Measurements from ENCODE around the gene PRSS50.
"Not testable (repeated sequence)": the region's sequence is repeated elsewhere in the genome, so short reads cannot be mapped to it uniquely, and the experiment has no call there.

PRSS50 gene

GRCh38 chr3:46717447-46718231 lies at the start of gene PRSS50:
PRSS50 (minus strand) TSS chr3:46717869; CDS start chr3:46717824, 45 bp downstream.
- no peak for DNase-seq

- no peak for DNase-seq
Observed at GRCh38 chr3:46764206-46764605, 46.5 kb upstream of the PRSS50 start.

GRCh38 chr3:46763178-46763577 lies 45.5 kb upstream of the PRSS50 start:
- DNase-seq: no peak

GRCh38 chr3:46759239-46760167 lies 41.8 kb upstream of the PRSS50 start:
- DNase-seq: no peak

GRCh38 chr3:46756642-46757041 lies 39.0 kb upstream of the PRSS50 start:
- DNase-seq: no peak

GRCh38 chr3:46755646-46756045 lies 38.0 kb upstream of the PRSS50 start:
- DNase-seq: no peak

GRCh38 chr3:46753127-46753526 lies 35.5 kb upstream of the PRSS50 start:
- DNase-seq: not testable (repeated sequence)

- DNase-seq: no peak
Observed at GRCh38 chr3:46750555-46751038, 32.9 kb upstream of the PRSS50 start.

- no peak for DNase-seq
Observed at GRCh38 chr3:46749129-46749528, 31.5 kb upstream of the PRSS50 start.

GRCh38 chr3:46748170-46748569 lies 30.5 kb upstream of the PRSS50 start:
- no peak for DNase-seq

GRCh38 chr3:46746711-46747110 lies 29.0 kb upstream of the PRSS50 start:
- no peak for DNase-seq

GRCh38 chr3:46742992-46743585 lies 25.4 kb upstream of the PRSS50 start:
- DNase-seq: no peak

- not testable (repeated sequence) for DNase-seq
Observed at GRCh38 chr3:46739565-46739964, 21.9 kb upstream of the PRSS50 start.

- DNase-seq: no peak
Observed at GRCh38 chr3:46737329-46737731, 19.7 kb upstream of the PRSS50 start.

- no peak for DNase-seq
Observed at GRCh38 chr3:46736006-46736872, 18.6 kb upstream of the PRSS50 start.

- DNase-seq: no peak
Observed at GRCh38 chr3:46734773-46735172, 17.1 kb upstream of the PRSS50 start.

GRCh38 chr3:46733026-46733800 lies 15.5 kb upstream of the PRSS50 start:
- DNase-seq: no peak

- no peak for DNase-seq
Observed at GRCh38 chr3:46731795-46732194, 14.1 kb upstream of the PRSS50 start.

- DNase-seq: no peak
Observed at GRCh38 chr3:46730819-46731218, 13.2 kb upstream of the PRSS50 start.

GRCh38 chr3:46729038-46729437 lies 11.4 kb upstream of the PRSS50 start:
- no peak for DNase-seq

Measured in hypothalamus (tissue), 51 donors.